ENCODE measurements around the gene IPO7. TPM values are rescaled to one million over a fixed set of nuclear protein-coding genes. Genes with fewer than 3 reads are reported as not detected.

Gene IPO7
- total RNA-seq, 1 experiment from 2014 or later: 78.9 TPM

DNA sequence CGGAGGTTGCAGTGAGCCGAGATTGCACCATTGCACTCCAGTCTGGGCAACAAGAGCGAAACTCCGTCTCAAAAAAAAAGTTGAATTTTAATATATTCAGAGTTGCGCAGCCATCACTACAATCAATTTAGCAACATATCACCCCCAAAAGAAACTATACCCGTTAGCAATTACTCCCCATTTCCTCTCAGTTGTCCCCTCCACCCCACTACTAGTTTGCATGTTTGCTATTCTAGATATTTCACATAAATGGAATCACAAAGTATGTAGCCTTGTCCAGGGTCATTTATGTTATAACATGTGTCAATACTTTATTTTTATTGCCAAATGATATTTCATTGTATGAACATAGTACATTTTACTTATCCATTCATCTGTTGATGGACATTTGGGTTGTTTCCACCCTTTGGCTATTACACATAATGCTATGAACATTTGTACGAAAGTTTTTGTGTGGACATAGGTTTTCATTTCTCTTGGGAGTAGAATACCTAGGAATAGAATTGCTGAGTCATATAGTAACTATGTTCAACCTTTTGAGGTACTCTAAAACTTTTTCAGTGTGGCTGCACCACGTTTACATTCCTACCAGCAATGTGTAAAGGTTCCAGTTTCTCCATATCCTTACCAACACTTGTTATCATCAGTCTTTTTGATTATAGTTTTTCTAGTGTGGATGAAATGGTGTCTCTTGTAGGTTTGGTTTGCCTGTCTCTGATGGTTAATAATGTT, 78.5 kb downstream of the IPO7 start:
- no peaks in the 10 kb centered on the region for H3K9me2 ChIP-seq (replicated peaks; ENCODE audit: low read length)
- H2AFZ ChIP-seq (ENCODE audit: low read length): peak overlapping the region; percentile 13; the same call in 1 of the 2 replicates
- no peaks in the 10 kb centered on the region for H3K27me3 ChIP-seq (ENCODE audit: low read length)
- no TSS peak for BruUV-seq (replicated peaks)
- H3F3A ChIP-seq (ENCODE audit: low read length, unreplicated experiment): peaks cover 6% of the 10 kb centered on the region
- DNase-seq (peak; percentile 61), ATAC-seq (no peak)
- peak overlapping the region; percentile 28; the same call in 1 of the 2 replicates for H3K4me3 ChIP-seq (ENCODE audit: low read length)
- H3K27ac ChIP-seq (ENCODE audit: low read length): peak overlapping the region; percentile 38
- no peaks in the 10 kb centered on the region for H3K36me3 ChIP-seq (ENCODE audit: low read depth, low read length)
- H4K20me1 ChIP-seq (ENCODE audit: low read length): no peaks in the 10 kb centered on the region
- TF ChIP-seq EZH2 (IDR thresholded peaks at IDR 0.05; ENCODE audit: low read length, unreplicated experiment) (no peak), EZH2phosphoT487 (IDR thresholded peaks at IDR 0.05; ENCODE audit: borderline replicate concordance, low read length) (no peak)
- TF ChIP-seq, protein P1, sequence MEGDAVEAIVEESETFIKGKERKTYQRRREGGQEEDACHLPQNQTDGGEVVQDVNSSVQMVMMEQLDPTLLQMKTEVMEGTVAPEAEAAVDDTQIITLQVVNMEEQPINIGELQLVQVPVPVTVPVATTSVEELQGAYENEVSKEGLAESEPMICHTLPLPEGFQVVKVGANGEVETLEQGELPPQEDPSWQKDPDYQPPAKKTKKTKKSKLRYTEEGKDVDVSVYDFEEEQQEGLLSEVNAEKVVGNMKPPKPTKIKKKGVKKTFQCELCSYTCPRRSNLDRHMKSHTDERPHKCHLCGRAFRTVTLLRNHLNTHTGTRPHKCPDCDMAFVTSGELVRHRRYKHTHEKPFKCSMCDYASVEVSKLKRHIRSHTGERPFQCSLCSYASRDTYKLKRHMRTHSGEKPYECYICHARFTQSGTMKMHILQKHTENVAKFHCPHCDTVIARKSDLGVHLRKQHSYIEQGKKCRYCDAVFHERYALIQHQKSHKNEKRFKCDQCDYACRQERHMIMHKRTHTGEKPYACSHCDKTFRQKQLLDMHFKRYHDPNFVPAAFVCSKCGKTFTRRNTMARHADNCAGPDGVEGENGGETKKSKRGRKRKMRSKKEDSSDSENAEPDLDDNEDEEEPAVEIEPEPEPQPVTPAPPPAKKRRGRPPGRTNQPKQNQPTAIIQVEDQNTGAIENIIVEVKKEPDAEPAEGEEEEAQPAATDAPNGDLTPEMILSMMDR (conservative IDR thresholded peaks at IDR 0.05; ENCODE audit: low read depth, low read length): no peak
- peaks cover 66% of the 10 kb centered on the region for H3K79me2 ChIP-seq (ENCODE audit: low read length)
- H3K9ac ChIP-seq (ENCODE audit: low read length): no peak overlapping the region
- ChIA-PET POLR2A (ENCODE audit: unreplicated experiment) (no interaction called here), CTCF (interaction anchor here (1.0 kb wide), 1 partner anchor 44 kb away, joined by 5 read pairs; no protein-coding TSS in a partner anchor)
- intact Hi-C loops (cut with micrococcal nuclease): no loop called here
- peaks cover 18% of the 10 kb centered on the region for H3K4me1 ChIP-seq (ENCODE audit: insufficient read depth, low read length)
- H3K9me3 ChIP-seq (ENCODE audit: low read length): no peaks in the 10 kb centered on the region
- peak overlapping the region; percentile 51; the same call in 1 of the 2 replicates for H3K4me2 ChIP-seq (ENCODE audit: low read length)

DNA sequence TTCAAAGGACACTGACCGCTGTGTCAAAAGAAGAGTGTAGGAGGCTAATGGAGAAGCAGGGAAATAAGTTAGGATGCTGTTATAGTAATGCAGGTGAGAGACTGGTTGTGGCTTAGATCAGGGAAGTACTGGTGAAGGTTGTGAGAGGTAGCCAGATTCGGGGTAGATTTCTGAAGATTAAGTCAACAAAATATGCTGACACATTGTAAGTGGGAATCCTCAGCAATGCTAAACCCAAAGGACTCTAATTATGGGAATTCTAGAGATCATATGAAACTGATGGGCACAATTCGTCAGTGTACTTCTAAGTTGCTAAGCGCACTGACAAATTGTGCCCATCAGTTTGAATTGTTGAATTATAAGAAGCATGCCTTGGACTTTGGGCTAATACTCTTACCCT, 86.3 kb downstream of the IPO7 start:
- Histone ChIP-seq H3K4me3 (ENCODE audit: low read length) (no peak overlapping the region), H3K27ac (ENCODE audit: low read length) (no peak overlapping the region), H3K4me1 (ENCODE audit: insufficient read depth, low read length) (no peaks in the 10 kb centered on the region), H3K9ac (ENCODE audit: low read length) (no peak overlapping the region), H3K79me2 (ENCODE audit: low read length) (peaks cover 11% of the 10 kb centered on the region; the same call in 1 of the 2 replicates), H3K36me3 (ENCODE audit: low read depth, low read length) (peaks cover 10% of the 10 kb centered on the region), H3K27me3 (ENCODE audit: low read length) (no peaks in the 10 kb centered on the region), H3K9me2 (replicated peaks; ENCODE audit: low read length) (no peaks in the 10 kb centered on the region), H3F3A (ENCODE audit: low read length, unreplicated experiment) (no peaks in the 10 kb centered on the region), H3K4me2 (ENCODE audit: low read length) (no peak overlapping the region), H4K20me1 (ENCODE audit: low read length) (no peaks in the 10 kb centered on the region), H2AFZ (ENCODE audit: low read length) (no peak overlapping the region), H3K9me3 (ENCODE audit: low read length) (no peaks in the 10 kb centered on the region)
- DNase-seq (no peak), ATAC-seq (no peak)
- TF ChIP-seq EZH2 (IDR thresholded peaks at IDR 0.05; ENCODE audit: low read length, unreplicated experiment): no peak
- TF ChIP-seq EZH2phosphoT487 (IDR thresholded peaks at IDR 0.05; ENCODE audit: borderline replicate concordance, low read length): no peak
- TF ChIP-seq, protein P1 (conservative IDR thresholded peaks at IDR 0.05; ENCODE audit: low read depth, low read length): no peak
- BruUV-seq (replicated peaks): no TSS peak
- intact Hi-C loops (cut with micrococcal nuclease): no loop called here
- POLR2A ChIA-PET (ENCODE audit: unreplicated experiment): no interaction called here
- CTCF ChIA-PET: no interaction called here

DNA sequence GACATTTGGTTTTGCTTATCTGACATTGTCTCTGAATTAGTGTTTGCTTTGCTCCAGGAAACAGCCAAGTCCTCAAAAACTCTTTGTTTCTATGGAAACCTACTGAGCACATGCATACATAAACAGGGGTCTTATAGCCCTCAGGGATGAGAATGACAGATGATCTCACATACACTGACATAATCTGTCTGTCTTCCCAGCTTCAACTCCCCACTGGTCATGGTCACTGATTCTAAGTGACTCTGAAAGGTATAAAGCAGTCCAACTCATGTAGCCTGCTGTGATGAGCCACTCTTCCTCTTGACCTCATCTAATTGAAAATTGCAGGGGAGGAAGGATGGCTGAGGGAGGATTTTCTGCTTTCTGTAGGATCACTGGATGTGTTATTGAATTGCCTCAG, 89.0 kb downstream of the IPO7 start:
- Histone ChIP-seq H3K9ac (ENCODE audit: low read length) (no peak overlapping the region), H2AFZ (ENCODE audit: low read length) (no peak overlapping the region), H3K27me3 (ENCODE audit: low read length) (no peaks in the 10 kb centered on the region), H3K4me2 (ENCODE audit: low read length) (no peak overlapping the region), H3K9me2 (replicated peaks; ENCODE audit: low read length) (no peaks in the 10 kb centered on the region), H3K27ac (ENCODE audit: low read length) (no peak overlapping the region), H3K9me3 (ENCODE audit: low read length) (no peaks in the 10 kb centered on the region), H3K36me3 (ENCODE audit: low read depth, low read length) (peaks cover 12% of the 10 kb centered on the region), H4K20me1 (ENCODE audit: low read length) (no peaks in the 10 kb centered on the region), H3K4me1 (ENCODE audit: insufficient read depth, low read length) (no peaks in the 10 kb centered on the region), H3K4me3 (ENCODE audit: low read length) (no peak overlapping the region), H3F3A (ENCODE audit: low read length, unreplicated experiment) (no peaks in the 10 kb centered on the region), H3K79me2 (ENCODE audit: low read length) (no peaks in the 10 kb centered on the region)
- DNase-seq (no peak), ATAC-seq (no peak)
- intact Hi-C loops (cut with micrococcal nuclease): no loop called here
- ChIA-PET POLR2A (ENCODE audit: unreplicated experiment) (no interaction called here), CTCF (no interaction called here)
- no peak for TF ChIP-seq EZH2phosphoT487 (IDR thresholded peaks at IDR 0.05; ENCODE audit: borderline replicate concordance, low read length)
- BruUV-seq (replicated peaks): no TSS peak

Measured in PC-3 (cell line).